ENCODE data around the gene BCL7A.
"Not testable (repeated sequence)": the region's sequence is repeated elsewhere in the genome, so short reads cannot be mapped to it uniquely, and the experiment has no call there.

The BCL7A gene

GRCh38 chr12:121981456-121981855 lies 40.2 kb upstream of the BCL7A start:
- no peak for TF ChIP-seq CTCF (conservative IDR thresholded peaks at IDR 0.05; ENCODE audit: control insufficient read depth, insufficient read depth, low read depth, low read length)
- no peak for DNase-seq (ENCODE audit: low read depth)
- no peak overlapping the region for H3K4me3 ChIP-seq (ENCODE audit: control insufficient read depth, low read depth, low read length)

GRCh38 chr12:121982950-121983349 lies 38.7 kb upstream of the BCL7A start:
- H3K4me3 ChIP-seq (ENCODE audit: control insufficient read depth, low read depth, low read length) = no peak overlapping the region
- no peak for DNase-seq (ENCODE audit: low read depth)
- TF ChIP-seq CTCF (conservative IDR thresholded peaks at IDR 0.05; ENCODE audit: control insufficient read depth, insufficient read depth, low read depth, low read length) = no peak

- DNase-seq (ENCODE audit: low read depth) = no peak
- no peak overlapping the region for H3K4me3 ChIP-seq (ENCODE audit: control insufficient read depth, low read depth, low read length)
- no peak for TF ChIP-seq CTCF (conservative IDR thresholded peaks at IDR 0.05; ENCODE audit: control insufficient read depth, insufficient read depth, low read depth, low read length)
Measured at GRCh38 chr12:121983536-121984210, 38.0 kb upstream of the BCL7A start.

- no peak for DNase-seq (ENCODE audit: low read depth)
- H3K4me3 ChIP-seq (ENCODE audit: control insufficient read depth, low read depth, low read length) = no peak overlapping the region
- TF ChIP-seq CTCF (conservative IDR thresholded peaks at IDR 0.05; ENCODE audit: control insufficient read depth, insufficient read depth, low read depth, low read length) = no peak
Measured at GRCh38 chr12:121986489-121987245, 35.0 kb upstream of the BCL7A start.

GRCh38 chr12:121988519-121988918 lies 33.2 kb upstream of the BCL7A start:
- DNase-seq (ENCODE audit: low read depth) = not testable (repeated sequence)

GRCh38 chr12:121989276-121990113 lies 32.2 kb upstream of the BCL7A start:
- H3K4me3 ChIP-seq (ENCODE audit: control insufficient read depth, low read depth, low read length) = no peak overlapping the region
- DNase-seq (ENCODE audit: low read depth) = no peak
- no peak for TF ChIP-seq CTCF (conservative IDR thresholded peaks at IDR 0.05; ENCODE audit: control insufficient read depth, insufficient read depth, low read depth, low read length)

More at GRCh38 chr12:121988519-121988918, 33.2 kb upstream of the BCL7A start:
- not testable (repeated sequence) for H3K4me3 ChIP-seq (ENCODE audit: control insufficient read depth, low read depth, low read length)

Data from fibroblast of mammary gland (primary cell).